Ishikawa (cell line): ENCODE results near the gene EPM2A.

Experiments used
- CEBPB ChIP-seq: IDR thresholded peaks from 2 replicates; pipeline ENCODE4 v1.6.1; 2012
- CREB1 ChIP-seq: IDR thresholded peaks from 2 replicates; pipeline ENCODE4 v1.6.1; 2012; ENCODE audit warnings: low read depth
- EGR1 ChIP-seq: IDR thresholded peaks from 2 replicates; pipeline ENCODE4 v1.6.1; 2012
- EP300 ChIP-seq: IDR thresholded peaks from 2 replicates; pipeline ENCODE4 v1.6.1; 2012; ENCODE audit warnings: borderline replicate concordance
- FOXM1 ChIP-seq: IDR thresholded peaks from 2 replicates; pipeline ENCODE4 v1.6.1; 2012; ENCODE audit warnings: low read depth, borderline replicate concordance
- MAX ChIP-seq: IDR thresholded peaks from 2 replicates; pipeline ENCODE4 v1.6.1; 2012
- NFIC ChIP-seq: IDR thresholded peaks from 2 replicates; pipeline ENCODE4 v1.6.1; 2012
- RAD21 ChIP-seq: IDR thresholded peaks from 2 replicates; pipeline ENCODE4 v1.6.1; 2012; ENCODE audit warnings: low read depth
- REST ChIP-seq: IDR thresholded peaks from 2 replicates; pipeline ENCODE4 v1.6.1; 2012; ENCODE audit warnings: low read depth, mild to moderate bottlenecking
- TAF1 ChIP-seq: IDR thresholded peaks from 2 replicates; pipeline ENCODE4 v1.6.1; 2012; ENCODE audit warnings: low read depth, mild to moderate bottlenecking
- TCF12 ChIP-seq: IDR thresholded peaks from 2 replicates; pipeline ENCODE4 v1.6.1; 2012; ENCODE audit warnings: low read depth
- TEAD4 ChIP-seq: IDR thresholded peaks from 2 replicates; pipeline ENCODE4 v1.6.1; 2012
- USF1 ChIP-seq: IDR thresholded peaks from 2 replicates; pipeline ENCODE4 v1.6.1; 2012
- YY1 ChIP-seq: IDR thresholded peaks from 2 replicates; pipeline ENCODE4 v1.6.1; 2012; ENCODE audit warnings: low read depth
- ZBTB7A ChIP-seq: IDR thresholded peaks from 2 replicates; pipeline ENCODE4 v1.6.1; 2012; ENCODE audit warnings: low read depth

Gene EPM2A

GRCh38 chr6:145752638-145753037 is 17.3 kb upstream of the EPM2A start:
- TF ChIP-seq CREB1 (no peak), TEAD4 (no peak), EGR1 (no peak), MAX (no peak), TCF12 (no peak), YY1 (no peak), CEBPB (no peak), TAF1 (no peak), USF1 (no peak), EP300 (no peak), ZBTB7A (no peak), FOXM1 (no peak)

GRCh38 chr6:145749632-145750031 is 14.3 kb upstream of the EPM2A start:
- no peak for TF ChIP-seq TCF12
- no peak for TF ChIP-seq EGR1
- TF ChIP-seq EP300: no peak
- no peak for TF ChIP-seq NFIC
- no peak for TF ChIP-seq REST
- no peak for TF ChIP-seq YY1

- TF ChIP-seq CREB1 (no peak), EGR1 (no peak), TEAD4 (no peak), MAX (no peak)
Observed at GRCh38 chr6:145745861-145746260, 10.5 kb upstream of the EPM2A start.

- no peak for TF ChIP-seq TAF1
- TF ChIP-seq RAD21: no peak
- TF ChIP-seq CREB1: no peak
- TF ChIP-seq MAX: no peak
- TF ChIP-seq TCF12: no peak
- no peak for TF ChIP-seq REST
- TF ChIP-seq YY1: no peak
- TF ChIP-seq FOXM1: no peak
- no peak for TF ChIP-seq USF1
- no peak for TF ChIP-seq EP300
- TF ChIP-seq TEAD4: no peak
- TF ChIP-seq NFIC: no peak
- no peak for TF ChIP-seq ZBTB7A
- no peak for TF ChIP-seq EGR1
- TF ChIP-seq CEBPB: no peak
Observed at GRCh38 chr6:145744619-145745018, 9.3 kb upstream of the EPM2A start.

GRCh38 chr6:145743332-145743731 is 8.0 kb upstream of the EPM2A start:
- TF ChIP-seq RAD21 (no peak), MAX (no peak), CREB1 (no peak), TEAD4 (no peak), REST (no peak), ZBTB7A (no peak), YY1 (no peak), EGR1 (no peak)
